Left ventricle myocardium superior (tissue), 1 donor: ENCODE data around the gene DLGAP3. TPM values are rescaled to one million over a fixed set of nuclear protein-coding genes. Genes with fewer than 3 reads are reported as not detected.

Source experiments
- ATAC-seq: fragments of 200-7000 bp; cut with Tn5 transposase; one replicate; pipeline ENCODE4 v1.9.1; 2020; ENCODE audit warnings: mild to moderate bottlenecking, moderate library complexity
- DNase-seq: peaks from one replicate; pipeline ENCODE4 v3.0.0-alpha.2; 2020
- intact Hi-C: fragments of 100-400 bp; cut with micrococcal nuclease; formaldehyde crosslinking; loops from one replicate; pipeline ENCODE4 v1.11.0; 2022
- total RNA-seq: library from RNA; stranded (reverse); fragmentation: NEBNext Ultra II Directional; extraction: Animal tissue kit (Norgen Biotek cat#: 25700); gene quantifications from one replicate; pipeline ENCODE4 v1.2.1, GENCODE V29; 2021
- donor health status: DM: no; HTN: yes; CAD: no; lungs with severe emphysema.

The DLGAP3 gene
- total RNA-seq, 1 donor from 2014 or later: 0.10 TPM

DNA sequence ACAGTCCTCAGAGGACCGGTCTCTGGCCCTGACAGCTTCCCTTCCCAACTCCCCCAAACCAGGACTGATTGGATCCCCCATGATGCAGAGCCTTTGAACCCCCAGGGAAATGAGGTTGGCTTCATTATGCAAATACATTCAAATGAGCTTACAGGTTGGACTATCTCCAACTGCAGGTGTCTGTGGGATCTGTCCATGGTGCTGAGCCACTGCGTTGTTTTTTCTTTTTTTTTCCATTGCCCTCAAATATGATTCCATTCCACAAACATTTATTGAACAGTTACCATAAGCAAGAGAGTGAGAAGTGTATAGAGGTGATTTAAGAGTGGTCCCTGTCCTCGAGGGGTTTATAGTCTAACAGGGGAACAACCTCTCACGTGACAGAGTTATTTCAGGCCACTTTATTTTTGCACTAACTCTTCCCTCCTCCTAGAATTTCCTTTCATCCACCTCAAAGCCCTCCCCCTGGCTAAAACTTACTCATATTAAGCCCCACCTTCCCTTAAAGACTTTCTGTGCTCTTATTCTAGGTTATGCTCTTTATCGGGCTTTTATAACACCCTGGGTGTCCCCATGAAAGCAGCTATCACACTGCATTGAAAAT is 21.9 kb downstream of the DLGAP3 start:
- ATAC-seq (no peak), DNase-seq (no peak)
- intact Hi-C loops: no loop called here

DNA sequence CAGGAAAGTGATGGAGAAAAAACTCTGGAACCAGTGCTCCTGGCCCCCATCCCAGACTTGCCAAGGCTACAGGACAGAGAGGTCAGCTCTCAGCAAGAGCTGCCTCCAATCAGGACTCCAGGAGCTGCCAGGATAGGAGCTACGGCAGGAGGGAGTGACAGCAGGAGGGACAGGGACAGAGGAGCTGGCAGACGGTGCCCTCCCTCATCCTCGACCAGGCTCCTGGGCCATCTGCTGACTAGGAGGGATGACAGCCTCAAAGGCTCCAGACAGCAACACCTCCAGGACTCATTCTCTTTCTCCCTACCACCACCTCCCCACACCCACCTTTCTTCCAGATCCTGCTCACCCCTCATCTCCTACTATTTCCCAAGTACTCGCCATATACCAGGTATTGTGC is 22.7 kb downstream of the DLGAP3 start:
- no peak for DNase-seq
- intact Hi-C loops: no loop called here
- ATAC-seq: no peak

DNA sequence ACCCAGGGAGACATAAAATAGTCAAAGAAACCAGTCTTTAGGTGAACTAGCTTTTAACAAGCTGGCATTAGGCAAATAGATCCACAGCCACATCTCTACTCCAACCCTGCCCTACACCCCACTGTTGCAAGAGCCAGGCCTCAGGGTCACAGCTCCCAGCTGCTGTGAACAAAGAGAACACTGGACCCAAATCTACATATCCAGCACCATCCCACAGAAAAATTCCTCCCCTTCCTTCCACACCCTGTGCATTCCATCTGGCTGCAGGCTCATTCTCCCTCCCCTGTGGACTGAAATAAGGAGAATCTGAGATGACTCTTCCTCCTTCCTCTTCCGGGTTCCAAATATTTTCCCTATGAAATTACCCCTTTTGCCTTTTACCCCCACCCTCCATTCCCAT is 23.2 kb downstream of the DLGAP3 start:
- ATAC-seq (no peak), DNase-seq (no peak)
- intact Hi-C loops: no loop called here

DNA sequence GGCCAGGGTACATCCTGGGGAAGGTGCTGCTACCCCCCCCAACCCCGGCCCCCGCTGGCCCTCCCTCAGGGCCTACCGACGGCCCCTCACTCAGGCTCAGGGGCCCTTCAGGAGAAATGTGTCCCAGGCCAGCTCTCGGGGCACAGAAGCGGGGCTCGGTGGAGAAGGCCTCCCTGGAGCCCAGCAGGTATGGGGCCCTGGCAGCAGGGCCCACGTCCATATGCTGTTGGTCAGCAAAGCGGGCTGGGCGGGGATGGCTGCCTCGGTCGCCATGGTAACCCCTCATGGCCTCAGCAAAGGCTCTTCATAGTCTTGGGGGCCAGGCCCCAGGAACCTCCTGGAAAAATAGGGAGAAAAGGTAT is 24.4 kb downstream of the DLGAP3 start:
- DNase-seq: no peak
- intact Hi-C loops: no loop called here
- ATAC-seq: no peak

DNA sequence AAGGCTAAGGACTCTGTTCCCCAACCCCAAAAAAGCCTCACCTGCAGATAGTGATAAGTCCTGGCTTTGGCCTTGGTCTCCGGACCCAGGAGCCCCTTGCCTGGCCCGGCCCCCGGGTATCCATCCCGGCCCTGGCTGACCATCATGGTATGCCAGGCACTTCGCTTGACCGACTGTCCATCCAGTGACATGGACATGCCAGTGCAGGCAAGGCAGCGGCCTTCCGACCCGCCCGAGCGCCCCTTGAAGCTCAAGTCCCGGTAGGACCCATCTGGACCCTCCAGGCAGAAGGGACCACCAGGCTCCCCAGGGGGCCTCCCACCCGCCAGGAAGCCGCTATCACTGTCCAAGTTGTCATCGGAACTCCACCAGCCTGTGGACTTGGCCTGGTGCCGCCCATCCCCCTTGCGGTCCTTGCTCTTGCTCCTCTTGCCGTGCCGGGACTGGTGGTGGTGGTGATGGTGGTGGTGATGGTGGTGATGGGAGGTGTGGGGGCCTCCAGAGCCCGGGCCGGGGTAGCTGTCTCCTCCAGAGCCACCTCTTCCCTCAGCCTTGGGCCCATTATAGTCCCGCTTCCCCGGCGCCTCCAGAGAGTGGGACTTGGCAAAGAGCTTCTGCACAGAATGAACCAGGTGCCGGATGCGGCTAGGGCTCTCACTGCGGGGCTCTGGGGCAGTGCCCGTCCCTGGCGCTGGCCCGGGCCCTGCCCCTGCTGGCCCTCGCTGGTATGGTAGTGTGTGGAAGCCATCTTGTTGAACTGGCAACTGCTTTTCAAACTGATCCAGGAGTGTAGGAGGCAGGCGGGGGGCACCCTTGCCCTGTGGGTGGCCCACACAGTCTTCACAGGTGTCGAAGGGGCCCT is 25.0 kb downstream of the DLGAP3 start:
- DNase-seq: no peak
- intact Hi-C loops: no loop called here
- no peak for ATAC-seq

DNA sequence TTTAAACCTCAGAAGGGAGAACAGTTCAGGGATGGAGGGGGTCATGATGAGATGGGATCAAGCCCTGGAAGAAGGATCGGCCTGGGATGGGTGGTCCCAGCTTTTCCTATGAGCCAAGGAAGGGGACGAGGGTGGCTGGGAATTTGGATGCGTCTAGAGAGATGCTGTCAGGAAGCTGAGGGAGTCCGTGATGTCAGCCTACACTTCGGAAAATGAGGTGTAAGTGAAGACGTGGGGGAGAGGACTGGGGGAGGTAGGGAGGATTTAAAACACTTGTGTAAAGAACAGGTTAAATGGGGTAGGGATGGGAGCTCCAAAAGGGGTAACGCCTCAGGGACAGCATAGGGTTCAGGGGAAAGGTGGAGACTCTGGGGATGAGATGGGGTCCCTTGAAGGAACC is 27.5 kb downstream of the DLGAP3 start:
- intact Hi-C loops: no loop called here
- ATAC-seq (no peak), DNase-seq (no peak)

DNA sequence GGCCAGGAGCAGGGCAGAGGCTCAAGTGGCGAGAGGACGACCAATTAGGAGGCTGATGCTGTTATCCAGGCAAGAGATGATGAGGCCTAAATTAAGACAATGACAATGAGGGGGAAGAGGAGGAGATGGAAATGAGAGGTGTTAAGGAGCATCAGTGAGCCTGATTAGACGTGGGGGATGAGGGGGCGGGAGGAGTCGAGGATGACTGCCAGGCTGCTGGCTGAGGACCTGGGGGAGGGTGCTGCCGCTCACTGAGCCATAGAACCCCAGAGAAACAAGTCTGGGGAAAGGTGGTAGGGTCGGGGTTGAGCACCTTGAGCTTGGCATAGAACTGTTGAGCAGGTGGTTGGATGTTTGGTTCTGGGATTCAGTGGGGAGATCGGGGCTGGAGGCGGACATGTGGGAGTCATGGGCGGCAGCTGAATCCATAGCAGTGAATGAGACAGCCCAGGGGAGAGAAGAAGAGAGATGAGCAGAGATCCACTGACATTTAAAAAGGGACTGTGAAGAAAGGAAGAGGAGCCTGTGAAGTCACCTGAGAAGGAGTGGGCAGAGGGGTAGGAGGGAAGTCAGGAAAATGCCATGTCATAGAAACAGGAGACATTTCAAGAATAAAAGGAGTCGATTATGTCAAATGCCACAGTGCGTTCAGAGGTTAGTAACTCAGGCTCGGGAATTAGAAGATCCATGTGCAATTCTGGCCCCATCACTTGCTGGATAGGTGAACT is 28.5 kb downstream of the DLGAP3 start:
- ATAC-seq (no peak), DNase-seq (no peak)
- intact Hi-C loops: no loop called here

DNA sequence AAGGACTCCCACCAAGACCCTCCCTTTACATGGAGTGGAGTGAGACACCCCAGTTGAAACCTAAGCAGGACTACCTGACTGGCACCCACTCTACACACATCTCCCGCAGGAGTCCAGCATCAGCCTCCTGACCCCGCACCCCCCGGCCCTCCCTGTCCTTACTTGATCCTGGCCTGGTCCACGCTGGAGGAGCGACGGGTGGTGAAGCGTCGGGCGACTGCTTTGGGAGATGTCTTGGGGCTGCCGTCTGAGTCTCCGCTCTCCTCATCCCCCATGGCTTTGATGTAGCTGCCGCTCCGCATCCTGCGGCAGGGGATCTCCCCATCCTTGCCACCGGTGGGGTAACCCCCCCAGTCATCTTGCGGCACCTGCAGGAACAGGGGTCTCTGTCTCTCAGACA is 29.5 kb downstream of the DLGAP3 start:
- ATAC-seq (no peak), DNase-seq (no peak)
- intact Hi-C loops: no loop called here

DNA sequence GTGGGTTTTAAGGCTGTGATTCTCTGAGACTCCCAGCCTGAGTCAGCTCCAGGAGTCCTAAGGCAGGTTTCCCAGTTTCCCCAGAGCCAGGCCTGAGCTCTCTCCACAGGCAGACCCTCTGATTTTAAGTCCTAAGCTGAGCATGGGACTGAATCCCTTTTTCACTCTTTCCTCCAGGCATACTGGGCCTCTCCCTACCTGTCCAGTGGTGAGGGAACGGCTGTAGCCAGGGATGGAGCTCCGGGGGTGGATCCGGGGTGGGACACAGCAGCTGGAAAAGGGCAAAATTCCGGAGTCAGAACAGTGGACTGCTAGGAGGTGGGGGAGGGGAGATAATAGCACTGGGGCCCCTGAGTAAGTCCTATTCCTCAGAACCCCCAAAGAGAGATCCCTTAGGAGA is 30.0 kb downstream of the DLGAP3 start:
- DNase-seq (no peak), ATAC-seq (no peak)
- intact Hi-C loops: no loop called here

DNA sequence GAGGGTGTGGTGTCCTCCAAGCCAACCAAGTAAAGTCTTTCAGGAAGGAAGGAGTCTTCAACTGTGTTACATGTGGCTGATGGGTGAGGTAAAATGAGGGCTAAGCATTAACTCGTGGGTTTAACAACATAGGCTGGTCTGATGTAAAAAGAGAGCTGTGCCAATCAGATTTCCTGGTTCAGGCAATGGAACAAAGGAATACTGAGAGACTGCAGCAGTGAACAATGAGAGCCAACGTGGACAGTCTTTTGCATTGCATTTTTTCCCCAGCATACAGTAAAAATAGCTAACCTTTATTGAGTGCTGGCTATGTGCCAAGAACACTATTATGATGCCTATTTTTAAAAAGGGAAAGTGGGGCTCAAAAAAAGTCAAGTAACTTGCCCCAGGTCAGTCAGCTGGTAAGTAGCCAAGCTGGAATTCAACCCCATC is 31.1 kb downstream of the DLGAP3 start:
- ATAC-seq (no peak), DNase-seq (no peak)
- intact Hi-C loops: no loop called here

DNA sequence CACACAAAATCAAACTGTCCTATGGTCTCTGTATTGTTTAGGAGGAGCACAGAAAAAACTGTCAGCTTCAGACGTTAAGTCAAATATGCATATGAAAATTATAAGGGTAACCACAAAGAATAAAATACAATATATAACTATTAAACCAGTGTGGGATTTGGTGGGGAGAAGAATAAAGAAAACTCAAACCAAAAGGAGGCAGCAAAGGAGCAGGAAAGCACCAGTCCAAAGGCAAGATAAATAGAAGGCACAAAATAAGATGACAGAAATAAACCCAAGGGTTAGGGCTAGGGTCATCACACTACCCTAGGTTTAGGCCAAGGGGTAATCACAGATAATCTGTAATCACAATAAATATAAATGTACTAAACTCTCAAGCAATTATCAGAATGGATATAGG is 32.8 kb downstream of the DLGAP3 start:
- DNase-seq: no peak
- no peak for ATAC-seq
- intact Hi-C loops: no loop called here

DNA sequence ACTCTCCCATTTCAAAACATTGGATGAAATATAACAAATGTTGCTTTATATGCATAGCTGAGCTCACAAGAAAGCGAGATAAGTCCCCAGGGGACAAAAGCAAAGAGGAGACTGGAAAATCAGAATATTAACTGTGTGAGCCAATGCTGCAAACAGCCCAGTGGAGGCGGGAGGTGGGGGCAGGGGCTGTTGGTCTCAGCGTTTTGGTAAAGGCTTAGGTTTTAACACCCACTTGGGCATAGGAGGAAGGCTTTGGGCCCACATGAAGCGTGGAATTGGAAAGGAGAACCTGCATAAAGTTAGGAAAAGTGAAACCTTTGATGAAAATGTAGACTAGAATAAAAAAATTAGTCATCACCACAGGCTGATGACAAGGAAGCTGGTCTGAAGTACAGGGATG is 39.7 kb downstream of the DLGAP3 start:
- DNase-seq (no peak), ATAC-seq (no peak)
- intact Hi-C loops: no loop called here

DNA sequence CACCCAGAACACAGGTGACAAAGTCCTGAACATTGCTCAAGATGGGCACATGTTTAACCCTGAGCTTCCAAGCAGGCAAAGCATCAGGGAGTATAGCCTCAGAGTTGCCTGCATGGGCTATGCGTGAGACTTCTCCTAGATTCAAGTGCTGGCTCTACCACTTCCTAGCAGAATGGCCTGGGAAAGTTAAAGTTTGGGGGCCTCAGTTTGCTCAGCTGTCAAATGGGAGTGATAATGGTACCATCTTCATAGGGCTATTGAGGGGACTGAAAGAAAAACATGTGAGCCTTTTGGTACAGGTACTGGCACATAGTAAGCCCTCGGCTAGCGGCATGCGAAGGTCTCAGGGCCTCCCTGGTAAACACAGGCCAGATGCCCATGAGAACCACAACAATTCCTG is 41.9 kb downstream of the DLGAP3 start:
- intact Hi-C loops: no loop called here
- ATAC-seq: no peak
- no peak for DNase-seq

DNA sequence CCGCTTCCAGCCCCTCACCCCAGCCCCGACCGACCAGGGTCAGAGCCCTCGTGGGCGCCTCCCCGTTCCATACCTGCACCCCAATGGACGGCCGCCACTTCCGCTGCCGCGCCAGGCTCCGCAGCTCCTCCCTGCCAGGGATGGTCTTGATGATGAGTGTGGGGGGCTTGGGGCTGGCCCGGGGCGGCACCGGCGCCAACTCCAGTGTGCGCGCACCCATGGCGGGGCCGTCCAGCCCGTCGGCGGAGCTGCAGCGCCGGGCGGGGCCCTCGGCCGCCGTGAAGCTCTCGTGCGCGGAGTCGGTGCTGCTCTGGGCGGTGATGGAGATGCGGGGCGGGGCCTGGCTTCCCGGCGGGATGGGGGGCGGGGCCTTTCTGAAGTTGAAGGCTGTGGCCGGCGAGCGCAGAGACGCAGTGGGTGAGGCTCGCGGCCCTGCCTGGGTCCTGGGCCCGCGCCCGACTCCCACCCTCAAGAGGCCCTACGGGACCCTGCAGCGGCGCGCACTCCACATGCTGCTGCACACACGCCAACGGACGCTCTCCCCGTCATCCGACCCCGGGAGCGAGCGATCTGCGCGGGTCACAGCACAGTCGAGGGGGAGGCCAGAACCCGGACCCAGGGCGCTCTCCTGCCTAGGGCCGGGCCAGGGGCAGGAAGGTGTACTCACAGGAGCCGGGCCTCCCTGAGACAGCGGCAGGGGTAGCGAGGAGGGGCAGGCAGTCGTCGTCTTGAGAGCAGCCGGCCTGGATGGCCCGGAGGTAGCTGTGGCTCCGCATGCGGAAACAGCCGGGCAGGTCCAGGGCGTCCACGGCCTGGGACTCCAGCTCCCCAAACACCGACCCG is 43.8 kb downstream of the DLGAP3 start:
- intact Hi-C loops: no loop called here
- ATAC-seq (peak; percentile 82), DNase-seq (peak; percentile 67)

DNA sequence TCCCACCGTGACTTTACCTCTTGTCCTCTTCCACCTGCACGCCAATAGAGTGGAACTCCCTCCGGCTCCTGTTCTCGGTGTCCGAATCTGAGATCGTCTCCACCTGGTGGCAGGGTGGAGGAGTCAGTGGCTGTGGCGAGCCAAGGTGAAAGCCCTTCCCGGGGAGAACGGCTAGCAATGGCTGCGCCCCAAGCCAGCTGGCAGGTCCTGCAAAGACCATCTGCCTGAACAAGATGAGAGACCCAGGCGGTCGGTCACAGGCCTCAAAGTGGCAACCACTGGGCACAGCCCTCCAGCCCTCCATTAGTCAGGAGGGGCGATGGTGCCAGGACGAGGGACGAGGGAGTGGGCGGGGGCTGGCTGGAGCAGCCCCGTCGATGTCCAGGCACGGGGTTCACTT is 44.5 kb downstream of the DLGAP3 start:
- DNase-seq: no peak
- intact Hi-C loops: no loop called here
- no peak for ATAC-seq

DNA sequence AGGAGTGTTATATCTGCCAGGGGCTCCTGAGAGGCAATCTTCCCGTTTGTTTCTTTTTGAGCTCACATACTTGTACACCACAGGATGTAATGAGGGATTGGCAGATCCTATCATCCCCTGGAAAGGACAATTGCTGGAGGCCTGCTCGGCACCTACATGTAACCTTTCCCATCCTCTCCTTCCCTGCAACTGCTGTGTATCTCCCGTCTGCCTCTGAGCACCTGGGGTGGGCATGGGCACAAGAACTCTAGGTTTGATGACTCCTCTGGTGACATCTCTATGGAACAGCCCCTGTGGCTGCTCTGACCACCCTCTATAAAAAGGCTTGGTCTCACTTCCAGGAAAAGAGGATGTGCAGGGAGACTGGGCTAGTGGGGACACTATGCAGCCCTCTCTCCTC is 44.9 kb downstream of the DLGAP3 start:
- intact Hi-C loops: no loop called here
- no peak for DNase-seq
- ATAC-seq: no peak

DNA sequence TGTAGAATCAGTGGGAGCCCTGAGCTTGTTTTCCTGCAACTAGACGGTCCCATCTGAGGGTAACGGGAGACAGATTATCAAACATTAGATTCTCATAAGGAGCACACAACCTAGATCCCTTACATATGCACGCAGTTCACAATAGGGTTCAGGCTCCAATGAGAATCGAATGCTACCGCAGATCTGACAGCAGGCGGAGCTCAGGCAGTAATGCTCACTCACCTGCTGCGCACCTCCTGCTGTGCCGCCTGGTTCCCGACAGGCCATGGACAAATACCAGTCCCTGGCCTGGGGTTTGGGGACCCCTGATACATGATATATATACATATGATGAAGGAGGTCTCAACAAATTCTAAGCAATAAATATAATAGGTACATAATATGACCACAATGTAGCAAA is 50.2 kb downstream of the DLGAP3 start:
- DNase-seq: no peak
- ATAC-seq: no peak
- intact Hi-C loops: no loop called here

DNA sequence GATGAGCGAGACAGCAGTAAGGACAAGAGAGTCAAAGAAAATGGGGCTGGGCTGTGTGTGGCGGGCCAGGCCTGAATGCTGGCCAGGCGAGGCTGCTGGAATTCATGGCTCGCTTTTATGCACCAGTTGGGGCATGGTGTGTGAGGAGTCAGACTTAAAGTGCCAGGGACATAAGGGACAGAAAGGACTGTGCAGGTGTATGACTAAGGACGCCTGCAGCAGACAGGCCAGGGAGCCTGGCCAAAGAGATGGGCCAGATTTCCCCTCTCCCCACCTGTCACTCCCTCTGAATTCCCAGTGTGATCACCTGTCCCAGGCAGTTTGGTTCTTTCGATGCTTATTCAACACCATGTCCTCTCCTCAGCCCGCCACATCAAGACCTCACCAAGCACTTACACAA is 53.0 kb downstream of the DLGAP3 start:
- no peak for DNase-seq
- ATAC-seq: no peak
- intact Hi-C loops: no loop called here

DNA sequence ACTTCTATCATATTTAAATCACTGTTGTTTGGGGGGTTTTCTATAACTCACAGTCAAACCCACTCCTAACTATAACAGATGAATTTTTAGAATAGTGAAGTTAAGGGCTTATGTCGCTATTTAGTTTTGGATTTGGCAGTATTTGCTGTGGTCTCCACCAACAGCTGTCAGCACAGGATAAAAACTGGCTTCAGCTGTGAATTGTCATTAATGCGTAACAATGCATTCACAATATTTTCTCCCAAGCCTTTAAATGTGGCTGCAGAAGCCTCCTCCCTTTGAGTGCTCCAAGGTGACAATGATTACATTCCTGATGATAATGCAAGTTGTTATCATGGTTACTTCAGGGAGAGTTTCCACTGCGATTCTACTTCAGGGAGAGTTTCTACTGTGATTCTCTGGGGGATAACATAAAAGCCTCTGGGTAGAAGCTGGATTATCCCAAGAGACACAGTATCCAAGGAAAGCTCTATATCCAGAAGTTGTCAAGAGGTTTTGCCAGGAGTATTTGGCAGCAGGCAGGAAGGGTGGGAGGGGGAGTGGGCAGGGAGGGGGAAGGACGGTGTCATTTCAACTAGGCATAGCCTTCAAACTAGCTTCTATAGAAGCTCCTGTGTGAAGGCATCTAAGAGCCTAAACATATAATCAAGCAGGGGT is 55.0 kb downstream of the DLGAP3 start:
- intact Hi-C loops: no loop called here
- DNase-seq: no peak
- no peak for ATAC-seq
